HG03159 (cell line): ENCODE measurements around the gene STK10.

Experiments used
- ATAC-seq: cut with Tn5 transposase; IDR thresholded peaks from one replicate; pipeline ENCODE4 v1.9.1; 2021; ENCODE audit warnings: mild to moderate bottlenecking, moderate library complexity; ENCODE audit not compliant: unreplicated experiment

The STK10 gene

DNA sequence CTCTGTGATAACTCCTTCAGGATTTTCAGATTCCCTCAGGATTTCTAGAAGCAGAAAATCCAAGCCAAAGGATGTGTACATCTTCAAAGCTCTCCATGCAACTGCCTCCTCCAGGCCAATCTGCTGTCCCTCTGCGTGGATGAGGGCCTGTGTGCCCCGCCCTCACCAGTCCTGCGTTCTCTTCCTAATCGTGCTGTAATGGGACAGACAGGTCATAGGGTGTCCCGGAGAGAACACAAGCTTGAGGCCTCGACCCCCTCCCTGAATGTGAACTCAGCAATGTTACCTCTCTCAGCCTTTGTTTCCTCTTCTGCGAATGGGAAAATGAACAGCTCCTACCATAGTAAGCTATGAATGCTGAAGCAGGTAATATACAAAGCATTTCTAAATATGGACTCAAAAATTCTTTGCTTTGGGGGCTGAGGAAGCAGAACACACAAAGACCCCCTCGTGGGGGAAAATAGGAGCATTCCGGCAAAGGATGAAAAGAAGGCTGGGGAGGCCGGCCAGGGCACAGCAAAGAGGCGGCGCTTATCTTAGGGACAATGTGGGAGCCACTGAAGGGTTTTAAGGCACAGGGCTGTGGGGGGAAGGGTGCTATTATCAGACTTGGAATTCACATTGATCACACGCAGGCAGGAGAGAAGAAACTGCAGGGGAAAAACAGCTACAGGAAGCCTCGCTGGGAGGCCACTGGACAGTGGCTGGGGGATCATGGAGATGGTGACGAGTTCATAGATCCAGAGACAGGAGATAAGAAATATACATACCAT is 124.4 kb downstream of the STK10 start:
- ATAC-seq: no peak

DNA sequence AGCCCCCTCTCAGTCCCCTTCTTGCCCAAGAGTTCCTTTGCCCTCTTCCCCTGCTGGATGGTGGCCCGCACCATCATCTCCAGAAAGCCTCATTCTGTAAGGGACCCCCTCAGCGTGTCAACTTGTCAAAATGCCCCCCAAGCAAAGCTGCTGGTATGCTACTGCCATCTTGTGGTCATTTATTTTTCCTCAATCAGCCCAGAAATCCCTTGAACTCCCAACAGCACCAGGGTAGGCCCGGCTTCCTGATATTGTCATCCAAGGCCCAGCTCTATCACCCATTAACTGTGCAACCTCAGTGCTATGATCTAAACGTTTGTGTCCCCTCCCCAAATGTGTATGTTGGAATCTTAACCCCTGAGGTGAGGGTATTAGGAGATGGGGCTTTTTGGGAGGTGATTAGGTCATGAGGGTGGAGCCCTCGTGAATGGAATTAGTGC is 128.3 kb downstream of the STK10 start:
- no peak for ATAC-seq

GRCh38 chr5:172058088-172058487 is 129.9 kb downstream of the STK10 start:
- no peak for ATAC-seq

- no peak for ATAC-seq
Measured at GRCh38 chr5:172055996-172056395, 132.0 kb downstream of the STK10 start.

DNA sequence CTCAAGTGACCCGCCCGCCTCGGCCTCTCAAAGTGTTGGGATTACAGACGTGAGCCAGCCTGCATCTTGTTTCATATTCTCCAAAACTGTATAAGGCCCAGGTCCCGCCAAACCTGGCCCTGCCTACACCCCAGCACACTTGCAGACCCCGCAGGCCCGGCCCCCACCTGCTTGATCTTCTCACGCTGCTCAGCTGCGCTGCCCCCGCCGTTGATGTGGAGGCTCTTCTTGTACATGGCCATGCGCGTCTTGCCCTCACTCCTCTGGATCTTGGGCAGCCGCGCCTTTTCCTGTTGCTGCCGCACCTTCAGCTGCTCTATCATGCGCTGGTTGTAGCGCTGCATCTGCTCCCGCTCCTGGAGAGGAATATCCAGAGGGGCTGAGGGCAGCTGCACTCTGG is 132.6 kb downstream of the STK10 start:
- no peak for ATAC-seq

- ATAC-seq: no peak
Measured at GRCh38 chr5:172054611-172055153, 133.3 kb downstream of the STK10 start.

- ATAC-seq: no peak
Measured at GRCh38 chr5:172052450-172053236, 135.4 kb downstream of the STK10 start.

GRCh38 chr5:172051643-172052339 is 136.2 kb downstream of the STK10 start:
- ATAC-seq: no peak

GRCh38 chr5:172050080-172050479 is 137.9 kb downstream of the STK10 start:
- no peak for ATAC-seq

DNA sequence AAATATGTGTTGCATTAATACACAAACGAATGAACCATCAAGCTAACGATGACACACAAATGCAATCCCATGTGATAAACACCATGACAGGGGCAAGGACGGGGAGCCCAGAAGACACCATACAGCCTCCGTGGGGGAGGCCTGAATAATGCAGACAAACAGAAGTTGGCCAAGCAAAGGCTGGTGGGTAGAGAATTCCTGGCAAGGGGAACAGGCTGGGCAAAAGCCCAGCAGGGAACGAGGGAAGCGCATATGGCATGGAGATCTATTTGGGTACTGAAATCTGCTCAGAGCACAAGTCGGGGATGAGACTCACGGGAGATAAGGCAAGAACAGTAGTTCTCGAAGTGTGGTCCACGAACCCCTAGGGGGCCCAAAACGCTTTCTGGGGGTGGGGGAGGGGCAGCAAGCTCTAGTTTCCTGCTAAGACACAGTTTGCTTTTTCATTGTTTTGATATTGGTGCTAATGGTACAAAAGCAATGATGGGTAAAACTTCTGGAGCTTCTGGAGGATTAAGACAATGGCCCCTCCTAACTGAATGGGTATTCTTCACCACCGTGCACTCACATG is 138.7 kb downstream of the STK10 start:
- no peak for ATAC-seq

DNA sequence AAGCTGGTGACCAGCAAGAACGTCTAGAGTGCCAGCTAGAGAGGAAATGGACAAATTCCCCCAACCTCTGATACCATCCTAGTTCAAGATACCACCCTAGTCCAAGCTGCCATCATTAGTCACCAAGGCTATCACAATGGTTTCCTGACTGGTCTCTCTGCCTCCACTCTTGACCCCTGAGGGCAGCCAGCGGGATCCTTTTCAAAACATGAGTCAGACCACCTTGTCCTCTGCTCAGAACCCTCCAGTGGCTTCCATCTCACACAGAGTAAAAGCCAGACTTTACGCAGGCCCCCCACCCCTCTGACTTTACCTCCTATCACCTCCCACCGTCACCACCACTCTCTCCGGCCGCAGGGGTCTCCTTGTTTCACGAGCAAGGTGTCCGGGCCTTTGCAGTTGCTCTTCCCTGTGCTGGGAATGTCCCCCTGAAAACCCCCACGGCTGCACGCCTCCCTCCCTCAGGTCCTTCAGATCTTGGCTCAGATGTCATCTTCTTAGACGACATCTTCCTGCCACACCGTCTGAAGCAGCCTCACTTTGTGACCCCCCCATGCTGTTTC is 139.4 kb downstream of the STK10 start:
- no peak for ATAC-seq

GRCh38 chr5:172048170-172048422 is 139.9 kb downstream of the STK10 start:
- ATAC-seq: no peak

- no peak for ATAC-seq
Measured at GRCh38 chr5:172046593-172046992, 141.4 kb downstream of the STK10 start.

DNA sequence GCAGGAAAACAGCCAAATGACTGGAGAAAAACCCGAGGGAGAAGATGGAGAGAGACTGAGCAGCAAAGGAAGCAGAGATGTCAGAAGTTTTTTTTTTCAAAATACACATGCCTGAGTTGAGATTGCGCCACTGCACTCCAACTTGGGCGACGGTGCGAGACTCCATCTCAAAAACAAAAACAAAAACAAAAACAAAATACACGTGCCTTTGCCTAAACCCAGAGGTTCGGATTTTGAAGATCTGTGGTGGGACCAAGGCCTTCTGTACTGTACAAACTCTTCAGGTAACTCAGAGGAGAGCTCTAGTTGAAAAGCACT is 142.8 kb downstream of the STK10 start:
- no peak for ATAC-seq

DNA sequence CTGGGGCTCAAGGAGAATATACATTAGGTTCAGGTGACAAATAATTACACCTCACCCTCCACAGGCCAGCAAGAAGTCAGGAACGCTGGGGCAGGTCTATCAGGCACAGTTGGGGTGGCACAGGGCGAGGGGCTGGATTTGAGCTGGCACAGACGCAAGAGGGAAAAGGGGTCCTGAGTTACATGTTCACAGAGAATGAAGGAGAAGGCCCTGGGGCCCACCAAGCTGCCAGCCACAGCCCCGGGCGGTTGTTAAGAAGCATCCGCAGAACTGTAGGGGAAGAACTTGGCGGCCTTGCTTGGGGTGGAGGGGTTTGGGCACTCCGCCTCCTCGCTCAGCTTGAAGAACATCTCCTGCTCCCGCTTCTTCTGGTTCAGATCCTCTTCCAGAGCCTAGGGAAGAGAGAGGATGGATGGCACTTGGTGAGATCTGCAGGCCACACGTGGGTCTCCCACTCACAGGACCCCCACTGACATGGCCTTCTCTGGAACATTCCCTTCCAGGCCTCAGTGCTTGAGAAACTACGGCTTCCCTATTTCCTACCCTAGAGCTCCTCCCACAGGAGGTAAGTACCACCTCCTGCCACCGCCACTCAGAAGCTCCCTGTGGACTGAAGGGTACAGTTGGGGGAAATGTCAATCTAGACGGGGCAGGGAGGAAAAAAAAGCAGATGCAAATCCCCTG is 143.3 kb downstream of the STK10 start:
- ATAC-seq: no peak

GRCh38 chr5:172043865-172044264 is 144.2 kb downstream of the STK10 start:
- ATAC-seq: no peak

- ATAC-seq: no peak
Measured at GRCh38 chr5:172042183-172042582, 145.8 kb downstream of the STK10 start.

GRCh38 chr5:172038167-172038566 is 149.9 kb downstream of the STK10 start:
- ATAC-seq: no peak

GRCh38 chr5:172035049-172035448 is 153.0 kb downstream of the STK10 start:
- ATAC-seq: peak; percentile 73

DNA sequence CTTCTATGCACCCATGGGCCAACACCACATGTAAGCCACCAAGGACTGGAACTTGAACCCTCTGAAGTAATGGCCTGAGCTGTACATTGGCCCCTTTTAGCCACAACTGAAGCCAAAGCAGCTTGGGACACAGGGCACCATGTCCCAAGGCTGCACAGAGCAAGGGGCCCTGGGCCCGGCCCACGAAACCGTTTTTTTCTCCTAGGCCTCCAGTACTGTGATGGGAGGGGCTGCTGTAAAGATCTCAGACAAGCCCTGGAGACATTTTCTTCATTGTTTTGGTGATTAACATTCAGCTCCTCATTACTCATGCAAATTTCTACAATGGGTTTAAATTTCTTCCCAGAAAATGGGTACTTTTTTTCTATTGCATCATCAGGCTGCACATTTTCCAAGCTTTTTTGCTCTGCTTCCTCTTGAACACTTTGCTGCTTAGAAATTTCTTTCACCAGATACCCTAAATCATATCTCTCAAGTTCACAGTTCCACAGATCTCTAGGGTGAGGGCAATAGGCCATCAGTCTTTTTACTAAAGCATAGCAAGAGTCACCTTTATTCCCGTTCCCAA is 156.0 kb downstream of the STK10 start:
- no peak for ATAC-seq
